Stimulated activated naive CD8-positive, alpha-beta T cell treated with anti-CD3 and anti-CD28 coated beads, Interleukin-15, amount 100 ng/mL, for 72 hours (primary cell): Measurements from ENCODE around the gene RGS14.
"Not testable (repeated sequence)": the region's sequence is repeated elsewhere in the genome, so short reads cannot be mapped to it uniquely, and the experiment has no call there.

ENCODE experiments used
- ATAC-seq: fragments of 150-1000 bp; cut with Tn5 transposase; 2 replicates; pipeline ENCODE4 v1.10.0; 2021; ENCODE audit warnings: mild to moderate bottlenecking, moderate library complexity
- DNase-seq, 2 donors: peaks; one replicate each; pipeline ENCODE4 v3.0.0; 2021 to 2022
- H3K27ac Mint-ChIP-seq, 2 donors: one replicate each; pipeline ENCODE4 v1.8.0; 2022; ENCODE audit warnings: mild to moderate bottlenecking in 2 of 2, mixed read lengths in 2 of 2, moderate library complexity in 2 of 2
- H3K27me3 Mint-ChIP-seq: one replicate; pipeline ENCODE4 v1.8.0; 2022; ENCODE audit warnings: mixed read lengths
- H3K4me1 Mint-ChIP-seq: one replicate; pipeline ENCODE4 v1.8.0; 2022; ENCODE audit warnings: mild to moderate bottlenecking, mixed read lengths
- H3K4me3 Mint-ChIP-seq, 2 donors: one replicate each; pipeline ENCODE4 v1.8.0; 2022; ENCODE audit warnings: mild to moderate bottlenecking in 2 of 2, mixed read lengths in 2 of 2, moderate library complexity in 1 of 2
- H3K9me3 Mint-ChIP-seq, 2 donors: one replicate each; pipeline ENCODE4 v1.8.0; 2022; ENCODE audit warnings: mixed read lengths in 2 of 2

Gene RGS14

DNA sequence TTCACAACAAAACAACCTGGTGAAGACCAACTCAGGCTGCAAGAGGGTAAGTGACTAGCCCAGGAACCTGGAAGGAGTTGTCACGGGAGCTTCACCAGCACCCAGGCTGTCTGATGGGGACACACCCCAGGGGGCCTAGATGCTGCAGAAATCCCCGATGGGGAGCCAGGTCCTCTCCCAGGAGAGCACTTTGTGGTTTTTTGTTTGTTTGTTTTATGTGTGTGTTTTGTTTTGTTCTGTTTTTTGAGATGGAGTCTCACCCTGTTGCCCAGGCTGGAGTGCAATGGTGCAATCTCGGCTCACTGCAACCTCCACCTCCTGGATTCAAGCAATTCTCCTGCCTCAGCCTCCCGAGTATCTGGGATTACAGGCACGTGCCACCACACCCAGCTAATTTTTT lies 17.8 kb downstream of the RGS14 start:
- H3K27me3 Mint-ChIP-seq, H3K4me3 Mint-ChIP-seq, H3K27ac Mint-ChIP-seq, H3K9me3 Mint-ChIP-seq, ATAC-seq, DNase-seq: not testable (repeated sequence)
- peaks cover 73% of the 10 kb centered on the region for H3K4me1 Mint-ChIP-seq

DNA sequence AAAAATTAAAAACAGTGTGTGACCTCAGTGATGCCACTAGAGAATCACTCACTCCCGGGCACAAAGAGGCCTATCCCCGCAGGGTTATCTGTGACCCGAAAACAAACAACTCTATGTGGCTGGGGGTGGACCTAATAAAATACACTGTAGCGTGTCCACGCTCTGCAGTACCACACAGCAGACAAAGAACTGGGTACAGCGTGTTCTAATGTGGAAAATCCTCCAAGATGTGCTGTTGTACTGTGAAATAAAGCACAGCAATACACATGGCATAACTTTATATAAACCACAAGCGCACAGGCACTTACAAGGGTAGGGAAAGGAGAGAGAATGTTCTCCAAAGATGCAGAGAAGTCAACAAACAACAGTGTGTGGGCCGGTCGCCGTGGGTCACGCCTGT lies 18.4 kb downstream of the RGS14 start:
- no peaks in the 10 kb centered on the region for H3K27me3 Mint-ChIP-seq
- H3K4me3 Mint-ChIP-seq, result no peak overlapping the region
- peaks cover 73% of the 10 kb centered on the region for H3K4me1 Mint-ChIP-seq
- ATAC-seq (no peak), DNase-seq (no peak)
- no peak overlapping the region for H3K27ac Mint-ChIP-seq
- no peaks in the 10 kb centered on the region for H3K9me3 Mint-ChIP-seq

DNA sequence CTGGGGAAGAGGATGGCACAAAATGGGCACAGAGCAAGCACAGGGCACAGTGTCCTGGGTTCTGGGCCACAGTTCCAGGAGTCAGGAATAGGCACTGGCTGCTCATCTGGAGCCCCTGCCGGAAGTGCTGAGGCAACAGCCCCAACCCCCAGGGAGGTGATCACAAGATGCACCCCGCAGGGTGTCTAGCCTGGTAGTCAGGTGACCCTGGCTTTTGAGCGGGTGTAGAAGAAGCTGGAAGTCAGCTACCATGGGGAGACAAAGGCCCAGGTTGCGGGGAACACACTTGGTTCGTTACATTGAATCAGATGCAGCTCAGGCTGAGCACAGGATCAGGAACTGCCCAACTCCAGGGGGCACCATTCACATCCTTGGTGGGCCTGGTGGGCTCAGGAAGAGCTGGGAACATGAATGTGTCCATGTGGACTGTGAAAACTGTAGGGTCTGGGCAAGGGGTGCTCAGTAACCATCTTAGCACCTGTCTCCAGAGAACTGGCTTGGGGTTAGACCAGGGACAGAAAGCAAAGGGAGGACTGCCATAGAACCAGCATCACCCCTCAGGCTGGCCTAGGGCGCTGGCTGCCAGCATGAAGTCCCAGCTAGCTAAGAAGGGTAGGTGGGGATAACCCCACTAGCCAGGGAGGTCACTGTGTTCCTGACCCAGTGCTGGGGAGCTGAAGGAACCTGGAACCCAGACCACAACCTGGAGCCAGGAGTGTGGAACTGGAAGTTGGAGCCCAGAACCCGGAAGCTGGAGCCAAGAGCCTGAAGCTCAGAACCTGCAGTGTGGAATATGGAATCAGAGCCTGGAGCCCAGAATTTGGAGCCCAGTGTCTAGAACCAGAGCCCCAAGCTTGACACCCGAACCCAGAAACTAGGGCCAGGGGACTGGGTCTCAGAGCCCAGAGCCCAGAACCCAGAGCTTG lies 20.4 kb downstream of the RGS14 start:
- DNase-seq (no peak), ATAC-seq (no peak)
- no peak overlapping the region for H3K27ac Mint-ChIP-seq
- no peaks in the 10 kb centered on the region for H3K9me3 Mint-ChIP-seq
- no peaks in the 10 kb centered on the region for H3K27me3 Mint-ChIP-seq
- H3K4me1 Mint-ChIP-seq, result peaks cover 68% of the 10 kb centered on the region
- no peak overlapping the region for H3K4me3 Mint-ChIP-seq

DNA sequence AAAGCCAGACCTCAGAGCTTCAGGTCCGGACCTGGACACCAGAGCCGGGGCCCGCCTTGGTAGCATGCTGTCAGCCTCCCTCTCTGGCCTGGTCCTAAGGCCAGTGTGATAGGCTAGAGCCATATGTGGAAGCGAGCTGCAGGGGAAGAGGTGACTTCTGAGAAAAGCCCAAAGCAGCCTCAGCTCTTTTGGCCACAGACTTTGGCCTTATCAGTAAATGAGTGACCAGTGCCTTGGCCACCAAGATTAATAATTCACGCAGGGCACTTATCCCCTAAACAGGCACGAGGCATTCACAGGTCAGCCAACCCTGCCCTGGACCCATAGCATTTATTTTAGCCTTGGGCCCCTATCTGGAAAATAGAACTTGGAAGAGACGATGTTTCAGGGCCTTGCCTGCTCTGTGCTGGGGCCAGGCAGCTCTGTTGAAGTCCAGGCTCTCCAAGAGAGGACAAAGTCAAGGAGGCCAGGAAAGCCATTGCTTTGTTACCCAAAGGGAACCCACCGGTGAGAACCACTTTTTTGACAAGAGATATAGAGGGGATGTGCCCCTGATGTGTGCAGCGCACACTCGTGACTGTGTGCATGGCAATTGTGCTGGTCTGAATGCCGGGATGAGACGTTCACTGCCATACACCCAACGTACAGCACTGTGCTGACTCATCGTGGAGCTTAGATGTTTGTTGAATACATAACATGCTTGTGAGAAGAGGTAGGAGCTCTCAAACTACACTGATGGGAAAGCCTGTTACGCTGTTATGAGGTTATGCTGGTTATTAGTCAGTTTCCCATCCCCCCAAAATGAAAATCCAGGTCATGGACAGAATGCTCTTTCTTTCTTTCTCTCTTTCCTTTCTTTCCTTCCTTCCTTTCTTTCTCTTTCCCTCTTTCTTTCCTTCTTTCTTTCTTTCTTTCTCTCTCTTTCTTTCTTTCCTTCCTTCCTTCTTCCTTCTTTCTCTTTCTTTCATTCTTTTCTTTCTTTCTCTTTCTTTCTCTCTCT lies 21.5 kb downstream of the RGS14 start:
- peak; percentile 78 for ATAC-seq
- Mint-ChIP-seq H3K4me3 (peak overlapping the region in 1 of 2 donors; percentile 11), H3K4me1 (peaks cover 67% of the 10 kb centered on the region), H3K27ac (peak overlapping the region in 1 of 2 donors; percentile 85), H3K27me3 (no peaks in the 10 kb centered on the region), H3K9me3 (no peaks in the 10 kb centered on the region)
- DNase-seq, result no peak

DNA sequence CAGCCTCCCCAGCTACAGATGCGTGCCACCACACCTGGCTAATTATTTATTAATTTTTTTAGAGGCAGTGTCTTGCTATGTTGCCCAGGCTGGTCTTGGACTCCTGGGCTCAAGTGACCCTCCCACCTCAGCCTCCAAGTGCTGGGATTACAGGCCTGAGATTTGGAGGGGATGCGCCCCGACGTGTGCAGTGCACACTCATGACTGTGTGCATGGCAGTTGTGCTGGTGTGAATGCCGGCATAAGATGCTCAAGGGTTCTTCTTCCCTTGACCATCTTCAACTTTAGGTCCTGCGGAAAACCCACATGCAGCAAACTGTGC lies 23.0 kb downstream of the RGS14 start:
- Mint-ChIP-seq H3K27ac (no peak overlapping the region), H3K9me3 (no peaks in the 10 kb centered on the region), H3K4me1 (peaks cover 65% of the 10 kb centered on the region), H3K4me3 (no peak overlapping the region), H3K27me3 (no peaks in the 10 kb centered on the region)
- ATAC-seq (no peak), DNase-seq (no peak)

DNA sequence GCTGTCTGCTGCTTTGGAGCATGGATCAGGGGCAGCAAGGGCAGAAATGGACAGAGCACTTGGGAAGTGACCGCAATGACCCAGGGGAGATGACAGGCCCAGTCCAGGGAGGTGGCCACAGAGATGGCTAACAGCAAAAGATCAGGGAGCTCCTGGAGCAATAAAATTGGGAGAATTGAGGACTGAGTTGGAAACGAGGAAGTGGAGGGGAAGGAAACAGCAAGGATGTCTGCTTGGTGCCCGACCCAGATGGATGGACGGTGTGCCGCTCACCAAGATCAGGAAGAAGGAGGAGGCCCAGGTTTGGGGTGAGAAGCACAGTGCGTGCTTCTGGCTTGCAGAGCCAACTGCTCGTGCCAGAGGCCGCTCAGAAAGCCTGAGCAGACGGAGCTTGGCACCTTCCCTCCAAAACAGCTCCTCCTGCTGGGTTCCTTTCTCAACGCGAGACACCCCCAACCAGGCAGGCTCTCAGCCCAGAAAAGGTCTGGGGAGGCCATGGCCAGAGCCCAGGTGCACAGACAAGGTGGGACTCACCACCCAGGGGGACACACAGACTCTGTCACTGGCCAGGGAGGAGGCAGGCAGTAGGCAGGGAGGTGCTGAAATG lies 24.8 kb downstream of the RGS14 start:
- peaks cover 71% of the 10 kb centered on the region for H3K4me1 Mint-ChIP-seq
- H3K27me3 Mint-ChIP-seq, result no peaks in the 10 kb centered on the region
- DNase-seq (peak in 1 of 2 donors; percentile 39), ATAC-seq (peak; percentile 58)
- no peaks in the 10 kb centered on the region for H3K9me3 Mint-ChIP-seq
- peak overlapping the region; percentile 30 to 52 for H3K27ac Mint-ChIP-seq
- no peak overlapping the region for H3K4me3 Mint-ChIP-seq

DNA sequence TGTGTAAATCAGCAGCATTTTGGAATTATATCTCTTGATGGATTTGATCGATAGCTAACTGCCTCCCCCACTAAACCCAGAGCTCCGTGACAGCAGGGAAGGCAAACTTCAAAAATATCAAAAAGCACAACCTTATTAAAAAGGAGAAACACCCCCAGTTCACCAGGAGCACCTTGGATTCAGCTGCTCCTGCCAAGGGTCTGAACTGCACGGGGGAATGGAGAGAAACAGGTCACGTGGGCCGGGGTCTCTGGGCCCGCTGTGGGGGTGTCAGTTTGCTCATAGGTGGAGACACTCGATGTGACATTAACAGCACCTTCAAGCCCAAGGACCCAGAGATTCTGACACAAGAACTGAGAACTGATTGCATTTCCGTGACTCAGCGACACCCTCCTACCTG lies 25.5 kb downstream of the RGS14 start:
- Mint-ChIP-seq H3K27ac (peak overlapping the region in 1 of 2 donors; percentile 52), H3K9me3 (no peaks in the 10 kb centered on the region), H3K4me3 (no peak overlapping the region), H3K27me3 (no peaks in the 10 kb centered on the region), H3K4me1 (peaks cover 67% of the 10 kb centered on the region)
- DNase-seq, result no peak
- ATAC-seq, result no peak

DNA sequence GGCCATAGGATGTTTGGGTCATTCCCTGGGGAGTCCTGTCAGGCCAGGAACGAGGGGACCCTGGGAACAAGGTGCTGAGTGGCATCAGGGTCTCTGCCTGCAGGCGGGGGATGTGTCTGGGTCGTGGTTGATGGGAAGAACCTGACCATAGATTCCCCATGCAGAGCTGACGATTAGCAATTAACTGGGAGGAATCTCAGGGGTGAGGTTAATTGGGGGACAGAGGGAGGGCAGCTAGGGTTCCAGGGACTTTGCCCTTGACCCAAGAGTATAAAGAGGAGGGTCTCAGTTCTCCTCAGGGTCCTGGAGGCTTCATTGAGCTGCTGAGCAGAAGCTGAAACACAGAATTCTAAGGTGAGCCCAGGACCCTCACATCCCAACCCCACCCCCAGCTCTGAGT lies 26.4 kb downstream of the RGS14 start, which contains the start of gene SLC34A1:
SLC34A1 (plus strand) TSS at position 301 of the 400 bp plus-strand sequence. CDS start 1,308 bp downstream, outside the sequence.
- Mint-ChIP-seq H3K27me3 (no peaks in the 10 kb centered on the region), H3K27ac (peak within 1 kb of the TSS; percentile 52 to 61), H3K9me3 (no peaks in the 10 kb centered on the region), H3K4me3 (no peak within 1 kb of the TSS), H3K4me1 (peaks cover 69% of the 10 kb centered on the region)
- no peak for DNase-seq
- no peak for ATAC-seq

DNA sequence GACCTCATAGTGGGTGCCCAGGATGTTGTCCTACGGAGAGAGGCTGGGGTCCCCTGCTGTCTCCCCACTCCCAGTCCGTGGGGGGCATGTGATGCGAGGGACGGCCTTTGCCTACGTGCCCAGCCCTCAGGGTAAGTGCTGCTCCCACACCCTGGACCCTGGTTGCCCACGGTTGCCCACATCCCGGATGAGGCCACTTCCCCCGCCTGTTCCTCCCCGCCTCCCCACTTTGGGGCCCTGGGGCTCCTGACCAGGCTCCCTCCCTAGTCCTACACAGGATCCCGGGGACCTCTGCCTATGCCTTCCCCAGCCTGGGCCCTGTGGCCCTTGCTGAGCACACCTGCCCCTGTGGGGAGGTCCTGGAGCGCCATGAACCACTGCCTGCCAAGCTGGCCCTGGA lies 28.0 kb downstream of the RGS14 start:
- Mint-ChIP-seq H3K27ac (no peak overlapping the region), H3K4me1 (peaks cover 72% of the 10 kb centered on the region), H3K4me3 (no peak overlapping the region), H3K27me3 (peaks cover 6% of the 10 kb centered on the region), H3K9me3 (no peaks in the 10 kb centered on the region)
- ATAC-seq, result no peak
- DNase-seq, result no peak

DNA sequence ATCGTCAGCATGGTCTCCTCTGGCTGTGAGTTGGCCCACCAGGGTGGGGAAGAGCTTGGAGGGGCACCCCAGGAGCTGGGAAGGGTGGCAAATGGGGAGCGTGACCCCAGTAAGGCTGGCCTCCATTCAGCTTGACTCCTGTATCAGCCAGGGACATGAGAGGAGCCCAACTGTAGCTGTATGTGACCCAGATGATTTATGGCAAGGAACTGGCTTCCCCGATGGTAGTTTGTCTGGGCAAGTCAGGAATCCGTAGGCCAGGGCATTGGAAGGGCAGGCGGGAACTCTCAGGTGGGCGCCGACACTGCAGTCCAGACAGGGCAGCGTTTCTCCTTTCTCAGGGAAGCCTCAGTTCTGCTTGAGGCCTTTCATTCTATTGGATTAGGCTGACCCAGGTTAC lies 28.8 kb downstream of the RGS14 start:
- DNase-seq (no peak), ATAC-seq (no peak)
- Mint-ChIP-seq H3K4me3 (no peak overlapping the region), H3K4me1 (peaks cover 75% of the 10 kb centered on the region), H3K27me3 (peaks cover 6% of the 10 kb centered on the region), H3K27ac (no peak overlapping the region), H3K9me3 (no peaks in the 10 kb centered on the region)

DNA sequence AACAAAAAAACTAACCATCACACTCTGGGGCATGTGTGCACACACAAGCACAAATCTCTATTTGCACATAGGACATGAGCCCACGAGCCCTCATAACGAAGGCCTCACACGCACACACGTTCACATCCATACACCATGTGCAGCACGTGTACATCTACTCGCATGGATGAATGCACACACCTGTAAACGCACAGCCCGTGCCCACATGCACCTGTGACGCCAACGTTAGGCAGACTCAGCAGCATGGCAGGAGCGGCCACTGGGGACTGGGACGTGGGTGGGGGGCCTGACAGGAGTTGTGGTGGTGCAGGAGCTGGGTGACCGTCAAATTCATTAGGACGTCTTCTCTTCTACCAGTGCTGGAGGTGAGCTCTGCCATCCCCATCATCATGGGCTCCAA lies 29.7 kb downstream of the RGS14 start:
- peaks cover 71% of the 10 kb centered on the region for H3K4me1 Mint-ChIP-seq
- no peak overlapping the region for H3K27ac Mint-ChIP-seq

DNA sequence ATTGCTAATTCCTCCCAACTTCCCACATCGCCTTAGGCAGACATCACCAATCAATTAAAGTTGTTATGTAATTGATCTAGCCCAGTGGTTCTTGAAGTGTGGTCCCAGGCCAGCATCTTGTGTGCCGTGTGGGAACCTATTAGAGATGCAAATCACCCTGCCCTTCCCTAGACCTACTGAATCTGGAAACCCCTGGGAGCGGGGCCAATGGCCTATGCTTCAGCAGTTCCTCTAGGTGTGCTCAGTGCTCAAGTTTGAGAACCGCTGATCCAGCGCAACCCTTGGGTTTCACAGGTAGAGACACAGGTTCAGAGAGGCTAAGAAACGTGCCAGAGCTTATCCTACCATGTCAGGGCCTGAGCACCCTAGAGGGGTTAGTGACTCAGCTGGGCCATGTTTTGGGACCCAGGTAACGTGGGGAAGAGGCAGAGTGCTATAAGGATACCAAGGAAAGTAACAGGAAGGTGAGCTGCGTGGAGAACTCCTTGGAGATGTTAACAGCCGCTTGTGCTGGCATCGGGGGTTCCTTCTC lies 30.9 kb downstream of the RGS14 start:
- H3K9me3 Mint-ChIP-seq, result no peaks in the 10 kb centered on the region
- H3K4me3 Mint-ChIP-seq, result peak overlapping the region in 1 of 2 donors; percentile 34
- H3K4me1 Mint-ChIP-seq, result peaks cover 60% of the 10 kb centered on the region
- ATAC-seq, result no peak
- H3K27ac Mint-ChIP-seq, result no peak overlapping the region
- H3K27me3 Mint-ChIP-seq, result peaks cover 6% of the 10 kb centered on the region
- DNase-seq, result no peak

More for the DNA sequence above, 29.7 kb downstream of the RGS14 start:
- DNase-seq (no peak), ATAC-seq (no peak)
- Mint-ChIP-seq H3K9me3 (no peaks in the 10 kb centered on the region), H3K4me3 (no peak overlapping the region), H3K27me3 (peaks cover 6% of the 10 kb centered on the region)

DNA sequence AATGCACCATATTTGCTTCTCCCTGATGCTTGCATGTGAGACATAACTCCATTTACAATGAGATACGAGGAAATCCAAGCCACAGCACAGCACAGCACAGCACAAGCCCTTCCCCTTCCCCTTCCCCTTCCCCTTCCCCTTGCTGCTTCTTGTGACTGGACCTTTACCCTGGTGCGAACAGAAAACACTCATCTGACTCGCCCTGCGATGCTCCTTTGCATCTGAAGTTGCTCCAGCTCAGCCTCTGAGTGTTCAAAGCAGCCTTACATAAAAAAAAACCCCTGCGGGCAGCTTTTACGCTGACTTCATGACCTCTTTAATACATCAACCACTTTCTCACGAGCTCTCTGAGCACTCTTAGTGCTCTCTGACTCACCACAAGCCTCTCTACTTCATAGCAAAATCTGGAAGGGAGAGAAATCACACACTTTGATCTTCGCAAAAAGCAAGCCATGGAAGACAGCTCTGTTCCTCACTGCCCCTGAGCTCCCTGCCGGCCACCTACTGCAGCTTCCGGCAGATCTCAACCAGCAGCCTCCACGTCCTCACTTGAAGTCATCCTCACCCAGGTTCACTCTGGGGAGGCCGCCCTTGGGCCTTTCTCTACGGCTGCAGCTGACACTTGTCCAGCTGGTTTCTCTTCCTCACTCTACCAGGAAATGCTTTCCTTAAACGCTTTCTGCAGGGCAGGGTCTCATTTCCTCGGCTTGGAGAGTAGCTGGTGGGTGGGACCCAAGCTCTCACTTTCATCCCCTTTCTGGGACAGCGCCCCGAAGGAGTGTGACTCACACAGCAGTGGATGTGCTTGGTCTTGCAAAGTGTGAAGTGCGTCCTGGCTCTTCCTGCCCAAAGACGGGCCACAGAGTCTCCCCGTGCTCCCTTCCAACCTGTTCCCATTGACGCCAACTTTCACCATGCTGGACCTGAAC lies 31.8 kb downstream of the RGS14 start:
- peaks cover 6% of the 10 kb centered on the region for H3K27me3 Mint-ChIP-seq
- DNase-seq (peak; percentile 40 to 66), ATAC-seq (peak; percentile 78)
- no peaks in the 10 kb centered on the region for H3K9me3 Mint-ChIP-seq
- peaks cover 54% of the 10 kb centered on the region for H3K4me1 Mint-ChIP-seq
- peak overlapping the region; percentile 51 to 66 for H3K4me3 Mint-ChIP-seq
- peak overlapping the region in 1 of 2 donors; percentile 3 for H3K27ac Mint-ChIP-seq
